Loucy (cell line): Measurements from ENCODE around the gene GNAO1.

Experiments used
- EZH2phosphoT487 ChIP-seq: fragments of 200-600 bp; IDR thresholded peaks from 2 replicates; pipeline ENCODE4 v1.6.1; 2018; ENCODE audit warnings: antibody characterized with exemption, mild to moderate bottlenecking, moderate library complexity, borderline replicate concordance
- TF ChIP-seq, protein P1 (sequence below): fragments of 200-600 bp; sonication (generic); conservative IDR thresholded peaks from 2 replicates; pipeline ENCODE4 v1.5.1; 2014; ENCODE audit warnings: mild to moderate bottlenecking, antibody characterized with exemption, low read length

DNA sequence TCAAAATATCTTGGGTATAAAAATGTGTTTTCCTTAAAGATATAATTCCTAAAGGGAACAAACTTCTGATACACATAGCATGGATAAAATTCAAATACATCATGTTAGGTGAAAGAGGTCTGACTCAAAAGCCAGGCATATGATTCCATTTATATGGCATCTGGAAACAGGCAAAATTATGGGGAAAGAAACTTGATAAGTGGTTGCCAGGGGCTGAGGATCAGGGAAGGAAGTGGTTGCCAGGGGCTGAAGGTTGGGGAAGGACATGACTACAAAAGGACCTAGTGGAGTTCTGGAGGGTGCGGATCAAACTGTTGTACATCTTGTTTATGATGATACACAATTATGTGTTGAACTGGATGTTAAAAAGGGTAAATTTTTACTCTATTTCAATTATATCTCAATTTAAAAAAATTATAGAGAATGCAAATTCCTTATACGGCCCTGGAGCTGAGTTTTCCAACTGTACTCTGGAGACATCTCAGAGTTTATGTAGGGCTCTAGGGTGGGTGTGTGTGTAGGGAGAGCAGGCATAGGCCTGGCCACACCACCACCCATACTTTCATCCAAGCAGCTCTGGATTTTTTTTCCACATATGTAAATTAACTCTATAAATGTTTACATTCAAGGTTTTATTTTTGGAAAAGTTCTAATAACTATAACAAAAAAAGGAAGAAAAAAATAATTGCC lies 179.0 kb downstream of the GNAO1 start:
- TF ChIP-seq, protein P1, sequence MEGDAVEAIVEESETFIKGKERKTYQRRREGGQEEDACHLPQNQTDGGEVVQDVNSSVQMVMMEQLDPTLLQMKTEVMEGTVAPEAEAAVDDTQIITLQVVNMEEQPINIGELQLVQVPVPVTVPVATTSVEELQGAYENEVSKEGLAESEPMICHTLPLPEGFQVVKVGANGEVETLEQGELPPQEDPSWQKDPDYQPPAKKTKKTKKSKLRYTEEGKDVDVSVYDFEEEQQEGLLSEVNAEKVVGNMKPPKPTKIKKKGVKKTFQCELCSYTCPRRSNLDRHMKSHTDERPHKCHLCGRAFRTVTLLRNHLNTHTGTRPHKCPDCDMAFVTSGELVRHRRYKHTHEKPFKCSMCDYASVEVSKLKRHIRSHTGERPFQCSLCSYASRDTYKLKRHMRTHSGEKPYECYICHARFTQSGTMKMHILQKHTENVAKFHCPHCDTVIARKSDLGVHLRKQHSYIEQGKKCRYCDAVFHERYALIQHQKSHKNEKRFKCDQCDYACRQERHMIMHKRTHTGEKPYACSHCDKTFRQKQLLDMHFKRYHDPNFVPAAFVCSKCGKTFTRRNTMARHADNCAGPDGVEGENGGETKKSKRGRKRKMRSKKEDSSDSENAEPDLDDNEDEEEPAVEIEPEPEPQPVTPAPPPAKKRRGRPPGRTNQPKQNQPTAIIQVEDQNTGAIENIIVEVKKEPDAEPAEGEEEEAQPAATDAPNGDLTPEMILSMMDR: no peak
- no peak for TF ChIP-seq EZH2phosphoT487
